ENCODE measurements around the gene STAG1.
"Not testable (repeated sequence)": the region's sequence is repeated elsewhere in the genome, so short reads cannot be mapped to it uniquely, and the experiment has no call there.

The STAG1 gene

DNA sequence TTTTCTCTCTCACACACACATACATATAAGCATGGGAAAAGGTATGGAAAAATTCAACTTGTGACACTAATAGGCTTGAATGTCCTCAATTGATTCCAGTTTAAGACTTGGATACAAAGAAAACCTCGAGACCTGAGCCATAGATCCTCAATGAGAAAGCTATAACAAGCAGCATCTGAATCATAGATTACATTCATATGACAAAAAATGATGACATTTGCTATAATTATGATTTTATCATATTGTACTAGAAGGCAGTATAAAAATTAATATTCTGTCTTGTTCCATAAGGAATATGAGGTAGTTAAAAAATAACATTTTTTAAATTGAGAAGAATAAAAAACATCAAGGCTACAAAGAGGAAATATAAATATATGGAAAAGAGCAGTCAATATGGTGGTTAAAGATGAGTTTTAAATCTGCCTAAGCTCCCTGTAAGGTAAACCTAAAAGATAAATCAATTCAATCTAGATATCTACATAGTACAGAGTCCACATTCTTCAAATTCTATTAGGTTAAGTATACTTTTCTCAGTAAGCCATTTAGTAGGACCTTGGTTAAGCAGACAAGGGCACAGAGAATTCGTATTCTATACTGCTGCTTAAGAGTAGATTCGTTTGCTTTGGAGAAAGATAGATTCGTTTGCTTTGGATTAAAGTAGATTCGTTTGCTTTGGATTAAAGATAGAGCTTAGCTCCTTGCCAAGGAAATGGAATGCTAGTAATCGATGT lies 175.7 kb downstream of the STAG1 start:
- Histone ChIP-seq H3K79me1 (ENCODE audit: low read length) (no peaks in the 10 kb centered on the region), H3K4ac (ENCODE audit: low read depth, low read length) (no peak overlapping the region), H3K23ac (ENCODE audit: low read length) (no peak overlapping the region), H2BK120ac (ENCODE audit: insufficient read depth, low read length, poor library complexity) (no peak overlapping the region), H2BK5ac (ENCODE audit: low read depth, low read length, poor library complexity) (no peak overlapping the region), H3K4me2 (ENCODE audit: low read length) (no peak overlapping the region), H4K8ac (ENCODE audit: low read depth, low read length) (no peak overlapping the region), H2BK12ac (ENCODE audit: low read length) (no peak overlapping the region), H3K18ac (ENCODE audit: low read length) (no peak overlapping the region), H3K4me1 (ENCODE audit: control insufficient read depth in 1 of 2, insufficient read depth in 2 of 2, low read length in 2 of 2) (no peaks in the 10 kb centered on the region), H2AK5ac (ENCODE audit: low read length) (no peak overlapping the region), H2AFZ (ENCODE audit: insufficient read depth, low read length, poor library complexity) (no peak overlapping the region), H4K12ac (ENCODE audit: low read depth, low read length) (no peak overlapping the region), H4K91ac (ENCODE audit: low read depth, low read length) (no peak overlapping the region), H3K14ac (ENCODE audit: low read length) (no peak overlapping the region), H3K36me3 (ENCODE audit: control insufficient read depth in 1 of 2, insufficient read depth in 2 of 2, low read length in 2 of 2) (no peaks in the 10 kb centered on the region), H3K4me3 (ENCODE audit: low read depth, low read length) (no peak overlapping the region), H3K9ac (ENCODE audit: low read length) (no peak overlapping the region), H3K27ac (ENCODE audit: low read depth, low read length) (no peak overlapping the region), H3K9me3 (ENCODE audit: insufficient read depth, low read depth, low read length) (no peaks in the 10 kb centered on the region), H3K79me2 (ENCODE audit: control insufficient read depth, insufficient read depth, low read length, poor library complexity) (no peaks in the 10 kb centered on the region), H3K27me3 (ENCODE audit: insufficient read depth, low read length) (no peaks in the 10 kb centered on the region)
- WGBS (ENCODE audit: extremely low coverage, insufficient coverage, insufficient read length): no CpG with 5 or more reads among the region's 6 CpGs
- no peak for DNase-seq

DNA sequence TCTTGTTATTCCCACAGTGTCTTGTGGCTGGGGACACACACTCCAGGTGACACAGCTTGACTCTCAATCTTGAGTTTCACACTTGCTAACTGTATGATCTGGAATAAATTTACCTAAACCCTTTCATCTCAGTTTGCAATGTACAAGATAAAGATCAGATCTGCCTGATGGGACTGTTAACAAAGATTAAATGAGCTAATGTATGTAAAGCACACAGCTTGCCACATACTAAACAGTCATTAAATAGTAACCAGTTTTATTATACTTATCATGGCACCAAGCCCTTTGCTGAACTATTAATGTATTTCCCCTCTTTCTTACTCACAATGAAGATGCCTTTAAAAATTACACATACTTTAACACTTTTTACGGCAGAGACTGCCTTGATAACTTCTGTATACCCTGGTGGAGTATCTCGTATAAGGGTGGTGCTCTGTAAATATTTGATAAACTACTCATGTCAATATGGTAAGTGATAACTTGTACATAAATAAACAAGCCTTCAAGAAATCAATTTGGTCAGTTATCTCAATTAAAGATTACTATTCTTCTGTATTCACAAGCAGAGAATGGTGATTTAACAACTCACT lies 184.5 kb downstream of the STAG1 start:
- H2BK5ac ChIP-seq (ENCODE audit: low read depth, low read length, poor library complexity): no peak overlapping the region
- no peak overlapping the region for H3K18ac ChIP-seq (ENCODE audit: low read length)
- no peak overlapping the region for H2AK5ac ChIP-seq (ENCODE audit: low read length)
- no peak overlapping the region for H4K8ac ChIP-seq (ENCODE audit: low read depth, low read length)
- no peak overlapping the region for H3K14ac ChIP-seq (ENCODE audit: low read length)
- H2BK12ac ChIP-seq (ENCODE audit: low read length): no peak overlapping the region
- no peak overlapping the region for H3K4me3 ChIP-seq (ENCODE audit: low read depth, low read length)
- WGBS (ENCODE audit: extremely low coverage, insufficient coverage, insufficient read length): no CpG with 5 or more reads among the region's 2 CpGs
- no peak overlapping the region for H2BK120ac ChIP-seq (ENCODE audit: insufficient read depth, low read length, poor library complexity)
- DNase-seq: no peak
- no peaks in the 10 kb centered on the region for H3K27me3 ChIP-seq (ENCODE audit: insufficient read depth, low read length)
- no peaks in the 10 kb centered on the region for H3K79me2 ChIP-seq (ENCODE audit: control insufficient read depth, insufficient read depth, low read length, poor library complexity)
- H4K91ac ChIP-seq (ENCODE audit: low read depth, low read length): no peak overlapping the region
- no peak overlapping the region for H3K4ac ChIP-seq (ENCODE audit: low read depth, low read length)
- H3K23ac ChIP-seq (ENCODE audit: low read length): no peak overlapping the region
- H3K79me1 ChIP-seq (ENCODE audit: low read length): no peaks in the 10 kb centered on the region
- no peak overlapping the region for H2AFZ ChIP-seq (ENCODE audit: insufficient read depth, low read length, poor library complexity)
- H4K12ac ChIP-seq (ENCODE audit: low read depth, low read length): no peak overlapping the region
- no peaks in the 10 kb centered on the region for H3K4me1 ChIP-seq (ENCODE audit: control insufficient read depth in 1 of 2, insufficient read depth in 2 of 2, low read length in 2 of 2)
- no peak overlapping the region for H3K27ac ChIP-seq (ENCODE audit: low read depth, low read length)
- no peak overlapping the region for H3K9ac ChIP-seq (ENCODE audit: low read length)
- no peaks in the 10 kb centered on the region for H3K36me3 ChIP-seq (ENCODE audit: control insufficient read depth in 1 of 2, insufficient read depth in 2 of 2, low read length in 2 of 2)
- no peaks in the 10 kb centered on the region for H3K9me3 ChIP-seq (ENCODE audit: insufficient read depth, low read depth, low read length)
- H3K4me2 ChIP-seq (ENCODE audit: low read length): no peak overlapping the region

DNA sequence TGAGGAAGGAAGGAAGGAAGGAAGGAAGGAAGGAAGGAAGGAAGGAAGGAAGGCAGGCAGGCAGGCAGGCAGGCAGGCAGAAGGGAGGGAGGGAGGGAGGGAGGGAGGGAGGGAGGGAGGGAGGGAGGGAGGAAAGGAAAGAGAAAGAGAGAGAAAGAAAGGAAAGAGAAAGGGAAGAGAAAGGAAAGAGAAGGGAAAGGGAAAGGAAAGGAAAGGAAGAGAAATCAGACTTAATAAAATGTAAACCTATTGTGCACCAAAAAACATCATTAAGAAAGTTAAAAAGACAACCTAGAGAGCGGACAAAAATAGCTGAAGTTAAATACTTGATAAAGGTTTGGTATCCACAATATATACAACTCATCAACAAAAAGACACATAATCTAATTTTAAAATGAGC lies 187.2 kb downstream of the STAG1 start:
- no CpG with 5 or more reads among the region's 1 CpG for WGBS (ENCODE audit: extremely low coverage, insufficient coverage, insufficient read length)
- H3K4me3 ChIP-seq (ENCODE audit: low read depth, low read length); H3K14ac ChIP-seq (ENCODE audit: low read length); H4K8ac ChIP-seq (ENCODE audit: low read depth, low read length); DNase-seq; H3K79me1 ChIP-seq (ENCODE audit: low read length); H3K4me1 ChIP-seq (ENCODE audit: control insufficient read depth in 1 of 2, insufficient read depth in 2 of 2, low read length in 2 of 2); H3K79me2 ChIP-seq (ENCODE audit: control insufficient read depth, insufficient read depth, low read length, poor library complexity); H3K4ac ChIP-seq (ENCODE audit: low read depth, low read length); H3K27me3 ChIP-seq (ENCODE audit: insufficient read depth, low read length); H3K9me3 ChIP-seq (ENCODE audit: insufficient read depth, low read depth, low read length); H2BK12ac ChIP-seq (ENCODE audit: low read length); H3K23ac ChIP-seq (ENCODE audit: low read length); H2BK5ac ChIP-seq (ENCODE audit: low read depth, low read length, poor library complexity); H3K18ac ChIP-seq (ENCODE audit: low read length); H4K12ac ChIP-seq (ENCODE audit: low read depth, low read length); H2BK120ac ChIP-seq (ENCODE audit: insufficient read depth, low read length, poor library complexity); H3K9ac ChIP-seq (ENCODE audit: low read length); H3K36me3 ChIP-seq (ENCODE audit: control insufficient read depth in 1 of 2, insufficient read depth in 2 of 2, low read length in 2 of 2); H3K27ac ChIP-seq (ENCODE audit: low read depth, low read length); H3K4me2 ChIP-seq (ENCODE audit: low read length); H2AFZ ChIP-seq (ENCODE audit: insufficient read depth, low read length, poor library complexity); H4K91ac ChIP-seq (ENCODE audit: low read depth, low read length); H2AK5ac ChIP-seq (ENCODE audit: low read length): not testable (repeated sequence)

DNA sequence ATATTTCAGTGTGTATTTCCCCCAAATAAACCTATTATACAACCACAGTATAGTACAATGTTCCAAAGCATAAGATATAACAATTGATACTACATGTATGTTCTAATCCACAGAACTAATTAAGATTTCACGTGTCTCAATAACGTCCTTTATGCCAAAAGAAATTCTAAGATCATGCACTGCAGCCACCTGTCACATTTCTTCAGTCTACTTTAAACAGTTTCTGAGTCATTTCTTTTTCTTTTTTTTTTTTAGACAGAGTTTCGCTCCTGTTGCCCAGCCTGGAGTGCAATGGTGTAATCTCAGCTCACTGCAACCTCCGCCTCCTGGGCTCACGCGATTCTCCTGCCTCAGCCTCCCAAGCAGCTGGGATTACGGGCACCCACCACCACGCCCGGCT lies 190.2 kb downstream of the STAG1 start:
- Histone ChIP-seq H2AFZ (ENCODE audit: insufficient read depth, low read length, poor library complexity) (no peak overlapping the region), H2BK5ac (ENCODE audit: low read depth, low read length, poor library complexity) (no peak overlapping the region), H3K79me1 (ENCODE audit: low read length) (no peaks in the 10 kb centered on the region), H3K4me2 (ENCODE audit: low read length) (no peak overlapping the region), H4K91ac (ENCODE audit: low read depth, low read length) (no peak overlapping the region), H3K9ac (ENCODE audit: low read length) (no peak overlapping the region), H3K18ac (ENCODE audit: low read length) (no peak overlapping the region), H3K79me2 (ENCODE audit: control insufficient read depth, insufficient read depth, low read length, poor library complexity) (no peaks in the 10 kb centered on the region), H3K4ac (ENCODE audit: low read depth, low read length) (no peak overlapping the region), H2AK5ac (ENCODE audit: low read length) (no peak overlapping the region), H4K8ac (ENCODE audit: low read depth, low read length) (no peak overlapping the region), H4K12ac (ENCODE audit: low read depth, low read length) (no peak overlapping the region), H3K27ac (ENCODE audit: low read depth, low read length) (no peak overlapping the region), H3K23ac (ENCODE audit: low read length) (no peak overlapping the region), H3K4me1 (ENCODE audit: control insufficient read depth in 1 of 2, insufficient read depth in 2 of 2, low read length in 2 of 2) (no peaks in the 10 kb centered on the region), H2BK120ac (ENCODE audit: insufficient read depth, low read length, poor library complexity) (no peak overlapping the region), H3K4me3 (ENCODE audit: low read depth, low read length) (no peak overlapping the region), H2BK12ac (ENCODE audit: low read length) (no peak overlapping the region), H3K14ac (ENCODE audit: low read length) (no peak overlapping the region), H3K36me3 (ENCODE audit: control insufficient read depth in 1 of 2, insufficient read depth in 2 of 2, low read length in 2 of 2) (no peaks in the 10 kb centered on the region), H3K9me3 (ENCODE audit: insufficient read depth, low read depth, low read length) (no peaks in the 10 kb centered on the region), H3K27me3 (ENCODE audit: insufficient read depth, low read length) (no peaks in the 10 kb centered on the region)
- no peak for DNase-seq
- no CpG with 5 or more reads among the region's 9 CpGs for WGBS (ENCODE audit: extremely low coverage, insufficient coverage, insufficient read length)

Data from trophoblast cell (in vitro differentiated cells and primary cell).